ENCODE measurements around the gene MMP24.
"Not testable (repeated sequence)": the region's sequence is repeated elsewhere in the genome, so short reads cannot be mapped to it uniquely, and the experiment has no call there.

MMP24 gene

DNA sequence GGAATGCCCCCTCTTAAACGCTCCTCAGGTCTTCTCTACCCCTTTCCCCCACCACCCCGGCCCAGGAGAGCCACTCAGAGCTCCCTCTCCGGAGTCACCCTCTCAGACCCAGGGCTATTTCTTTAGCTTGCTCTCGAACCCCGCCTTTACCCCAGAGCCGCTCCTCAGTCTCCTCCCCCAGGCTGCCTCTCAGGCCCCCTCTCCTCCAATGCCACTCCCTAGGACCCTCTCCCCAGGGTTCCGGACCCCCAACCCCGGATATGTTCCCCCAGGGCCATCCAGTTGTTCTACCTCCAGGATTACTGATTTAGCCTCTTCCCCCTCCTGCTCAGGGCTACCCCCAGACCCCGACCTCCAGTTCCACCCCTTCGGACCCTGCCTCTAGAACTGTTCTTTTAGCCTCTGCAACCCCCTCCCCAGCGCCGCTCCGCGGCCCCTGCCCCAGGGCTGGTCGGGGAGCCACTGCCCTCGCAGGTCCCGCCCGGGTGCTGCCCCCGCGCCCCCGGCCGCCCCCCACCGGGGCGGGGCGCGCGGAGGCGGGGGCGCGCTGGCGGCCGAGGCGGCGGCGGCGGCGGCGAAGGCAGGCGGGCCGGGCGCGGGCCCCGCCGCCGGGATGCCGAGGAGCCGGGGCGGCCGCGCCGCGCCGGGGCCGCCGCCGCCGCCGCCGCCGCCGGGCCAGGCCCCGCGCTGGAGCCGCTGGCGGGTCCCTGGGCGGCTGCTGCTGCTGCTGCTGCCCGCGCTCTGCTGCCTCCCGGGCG is at the start of gene MMP24:
TSS of gene MMP24 (plus strand) at position 565 of the 758 bp plus-strand sequence. CDS start at position 614, 49 bp downstream.
- DNase-seq = no peak

DNA sequence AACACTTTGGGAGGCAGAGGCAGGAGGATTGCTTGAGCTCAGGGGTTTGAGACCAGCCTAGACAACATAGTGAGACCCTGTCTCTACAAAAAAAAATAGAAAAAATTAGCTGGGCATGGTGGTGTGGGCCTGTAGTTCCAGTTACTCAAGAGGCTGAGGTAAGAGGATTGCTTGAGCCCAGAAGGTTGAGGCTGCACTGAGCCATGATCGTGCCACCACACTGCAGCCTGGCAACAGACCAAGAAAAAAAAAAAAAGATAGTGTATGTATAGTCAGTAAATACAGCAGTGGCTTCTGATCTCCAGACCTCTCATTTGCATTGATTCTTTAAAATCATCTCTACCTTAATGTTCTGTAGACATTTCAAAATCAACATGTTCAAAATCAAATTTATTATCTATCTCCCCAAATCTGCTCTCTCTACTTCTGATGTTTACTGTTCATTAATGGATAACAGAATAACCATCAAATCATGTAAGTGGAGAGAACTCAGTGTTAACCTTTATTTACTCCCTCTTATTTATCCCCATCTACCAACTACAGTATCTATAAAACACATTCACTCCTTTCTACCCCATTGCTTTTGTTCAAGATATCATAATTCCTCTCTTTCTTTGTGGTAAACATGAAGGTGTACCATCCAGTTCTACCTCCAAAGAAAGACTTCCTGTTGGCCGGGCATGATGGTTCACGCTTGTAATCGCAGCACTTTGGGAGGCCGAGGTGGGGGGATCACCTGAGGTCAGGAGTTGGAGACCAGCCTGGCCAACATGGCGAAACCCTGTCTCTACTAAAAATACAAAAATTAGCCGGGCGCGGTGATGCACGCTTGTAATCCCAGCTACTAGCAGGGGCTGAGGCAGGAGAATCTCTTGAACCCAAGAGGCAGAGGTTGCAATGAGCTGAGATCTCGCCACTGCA is 46.9 kb upstream of the MMP24 start:
- no peak for DNase-seq

DNA sequence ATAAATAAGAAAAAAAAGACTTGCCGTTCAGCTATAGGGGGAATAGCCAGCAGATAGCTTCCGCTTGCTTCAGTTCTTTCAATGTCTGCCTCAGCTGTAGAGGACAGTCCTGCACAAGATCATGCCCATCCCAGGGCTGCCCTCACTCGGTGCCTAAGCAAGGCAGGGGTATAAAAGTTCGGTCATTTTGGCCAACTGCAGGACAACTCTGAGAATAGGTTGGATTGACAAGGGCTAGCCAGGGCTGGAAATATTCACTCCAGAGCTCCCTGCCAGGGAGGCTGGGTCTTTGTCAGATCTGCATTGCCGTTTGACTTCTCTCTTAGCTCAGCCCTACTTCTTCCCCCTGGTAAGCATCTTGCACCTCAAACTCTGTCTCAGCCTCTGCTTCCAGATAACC is 46.2 kb upstream of the MMP24 start:
- DNase-seq = no peak

DNA sequence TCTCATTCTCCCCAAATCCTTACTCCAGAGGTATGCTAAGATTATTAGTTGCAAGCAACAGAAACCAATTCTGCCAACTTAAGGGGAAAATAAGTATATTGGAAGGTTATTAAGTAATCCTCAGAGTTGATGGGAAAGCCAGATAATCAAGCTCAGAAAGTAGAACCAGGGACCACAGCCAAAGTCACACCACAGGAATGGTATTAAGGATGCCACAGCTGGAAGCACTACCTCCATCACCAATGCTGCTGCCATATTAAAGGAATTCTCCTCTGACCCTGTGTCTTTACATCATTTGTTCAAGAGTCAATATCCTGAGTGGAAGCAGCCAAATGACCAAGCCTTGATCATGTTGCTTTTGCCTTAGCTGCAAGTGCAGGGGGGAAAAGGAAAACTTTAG is 44.8 kb upstream of the MMP24 start:
- DNase-seq = no peak

DNA sequence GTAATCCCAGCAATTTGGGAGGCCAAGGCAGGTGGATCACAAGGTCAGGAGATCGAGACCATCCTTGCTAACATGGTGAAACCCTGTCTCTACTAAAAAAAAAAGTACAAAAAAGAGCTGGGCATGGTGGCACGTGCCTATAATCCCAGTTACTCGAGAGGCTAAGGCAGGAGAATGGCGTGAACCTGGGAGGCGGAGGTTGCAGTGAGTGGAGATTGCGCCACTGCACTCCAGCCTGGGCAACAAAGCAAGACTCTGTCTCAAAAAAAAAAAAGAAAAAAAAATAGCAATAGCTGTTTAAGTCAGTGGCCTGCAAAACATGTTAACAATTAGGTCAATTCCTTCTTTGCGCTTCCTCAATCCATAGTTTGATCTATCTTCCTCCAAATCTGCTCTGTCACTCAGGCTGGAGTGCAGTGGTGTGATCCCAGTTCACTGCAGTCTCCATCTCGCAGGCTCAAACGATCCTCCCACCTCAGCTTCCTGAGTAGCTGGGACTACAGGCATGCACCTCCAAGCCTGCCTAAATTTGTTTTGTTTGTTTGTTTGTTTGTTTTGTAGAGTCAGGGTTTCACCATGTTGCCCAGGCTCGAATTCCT is 39.7 kb upstream of the MMP24 start:
- DNase-seq = not testable (repeated sequence)

DNA sequence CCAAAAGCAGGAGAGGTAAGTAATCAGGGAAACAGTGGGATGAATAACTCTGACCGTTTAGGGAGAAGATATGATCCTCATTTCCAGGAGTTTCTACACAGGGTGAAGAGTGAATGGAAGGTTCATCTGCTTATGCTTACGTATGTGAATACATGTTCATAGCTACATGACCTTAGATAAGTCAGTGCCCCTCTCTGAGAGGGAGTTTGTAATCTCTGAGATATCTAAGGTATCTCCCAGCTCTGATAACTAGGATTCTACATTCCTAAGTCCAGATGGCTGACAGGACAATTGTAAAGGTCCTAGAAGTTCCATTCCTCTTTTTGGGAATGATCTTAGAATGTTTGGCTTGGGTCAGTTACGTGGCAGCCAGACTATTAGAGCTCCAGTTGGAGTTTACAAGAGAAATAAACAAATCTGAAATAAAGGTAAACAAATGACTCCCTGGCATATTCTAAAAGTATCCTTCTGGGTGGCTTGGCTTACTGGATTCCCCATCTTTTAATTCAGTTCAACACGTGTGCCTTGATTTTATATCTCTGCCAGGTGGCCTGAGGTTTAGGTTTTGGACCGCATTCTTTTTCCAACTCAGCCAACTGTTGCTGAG is 38.8 kb upstream of the MMP24 start:
- no peak for DNase-seq

DNA sequence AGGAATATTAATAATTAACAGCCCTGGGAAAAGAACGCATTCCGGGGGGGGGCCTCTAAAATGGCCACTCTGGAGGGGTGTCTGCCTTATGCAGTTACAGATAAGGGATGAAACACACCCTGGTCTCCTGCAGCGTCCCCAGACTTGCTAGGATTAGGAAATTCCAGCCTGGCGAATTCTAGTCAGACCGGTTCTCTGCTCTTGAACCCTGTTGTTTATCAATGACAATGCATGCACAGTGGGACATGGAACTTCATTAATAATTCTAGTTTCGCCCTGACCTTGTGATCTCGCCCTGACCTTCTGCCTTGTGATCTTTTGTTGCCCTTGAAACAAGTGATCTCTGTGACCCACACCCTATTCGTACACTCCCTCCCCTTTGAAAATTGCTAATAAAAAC is 37.3 kb upstream of the MMP24 start:
- not testable (repeated sequence) for DNase-seq

DNA sequence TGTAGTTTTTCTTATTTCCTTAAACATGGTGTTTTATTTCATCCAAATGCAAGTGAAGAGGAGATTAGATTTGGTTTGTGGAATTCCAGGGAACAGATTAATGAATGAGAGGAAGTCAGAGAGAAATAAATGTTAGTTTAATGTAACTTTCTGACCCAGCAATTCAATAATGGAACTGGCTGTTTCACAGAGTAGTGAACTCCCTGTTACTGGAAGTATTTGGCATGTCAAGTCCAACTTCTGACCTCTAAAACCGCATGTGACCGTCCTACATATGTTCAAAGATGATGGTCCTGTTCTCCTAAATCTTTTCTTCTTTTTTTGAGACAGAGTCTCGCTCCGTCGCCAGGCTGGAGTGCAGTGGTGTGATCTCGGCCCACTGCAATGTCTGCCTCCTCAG is 35.9 kb upstream of the MMP24 start:
- no peak for DNase-seq

DNA sequence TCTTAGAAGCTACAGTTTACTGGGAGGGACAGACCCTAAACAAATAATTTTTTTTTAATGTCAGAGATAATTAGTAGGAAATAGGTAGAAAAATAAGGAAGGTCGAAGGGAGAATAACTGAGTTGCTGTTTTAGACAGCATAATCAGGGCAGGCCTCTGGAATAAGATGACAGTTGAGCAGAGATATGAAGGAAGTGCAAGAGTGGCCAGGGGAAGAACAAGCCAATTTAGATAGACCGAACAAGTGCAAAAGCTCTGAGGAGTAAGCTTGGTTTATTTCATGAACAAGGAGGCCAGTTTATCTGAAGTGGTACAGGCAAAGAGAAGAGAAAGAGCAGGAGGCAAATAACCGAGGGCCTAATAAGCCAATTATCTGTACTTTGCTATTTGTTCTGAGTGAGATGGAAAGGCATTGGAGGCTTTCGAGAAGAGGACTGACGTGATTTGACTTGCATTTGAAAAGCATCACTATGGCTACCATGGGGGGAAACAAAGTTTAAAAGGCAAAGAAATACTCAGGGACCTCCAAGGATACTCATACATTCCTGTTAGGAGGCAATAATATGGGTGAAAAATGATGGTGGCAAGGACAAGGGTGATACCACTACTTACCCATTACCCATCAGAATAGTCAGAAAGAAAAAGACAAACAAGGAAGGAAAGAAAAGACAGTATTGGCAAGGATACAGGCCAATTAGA is 34.9 kb upstream of the MMP24 start:
- no peak for DNase-seq

DNA sequence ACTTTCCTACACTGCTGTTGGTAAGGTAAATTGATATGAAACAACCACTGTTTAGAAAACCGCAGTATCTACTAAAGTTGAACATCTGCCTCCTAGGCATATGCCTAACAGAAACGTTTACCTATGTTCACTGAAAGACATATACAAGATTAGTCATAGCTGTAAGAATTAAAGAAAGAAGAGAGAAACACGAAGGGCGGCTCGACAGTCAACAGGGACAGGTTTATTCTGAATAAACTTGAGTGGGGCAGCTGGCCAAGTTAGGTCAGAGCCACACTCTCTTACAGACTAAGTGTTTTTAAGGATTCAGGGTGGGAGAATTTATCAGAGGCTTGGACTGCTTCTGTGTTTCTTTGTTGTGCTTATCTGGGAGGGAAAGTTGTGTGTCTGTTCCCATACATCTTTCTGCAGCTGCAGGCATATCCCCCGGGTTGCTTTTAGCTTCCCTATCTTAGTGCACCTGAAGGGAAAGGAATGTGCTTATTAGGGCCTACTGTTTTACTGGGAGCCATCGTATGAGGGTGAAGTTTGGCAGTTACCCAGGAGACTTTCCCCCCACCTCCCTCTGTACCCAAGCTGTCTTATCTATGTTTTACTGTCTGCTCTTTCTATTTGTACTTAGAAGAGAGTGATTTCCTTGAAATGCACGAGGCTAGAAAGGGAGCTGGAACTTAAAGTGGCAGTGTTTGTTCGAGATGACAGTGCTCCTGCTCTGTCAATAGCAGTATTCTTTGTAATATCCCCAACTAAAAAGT is 34.2 kb upstream of the MMP24 start:
- DNase-seq = no peak

DNA sequence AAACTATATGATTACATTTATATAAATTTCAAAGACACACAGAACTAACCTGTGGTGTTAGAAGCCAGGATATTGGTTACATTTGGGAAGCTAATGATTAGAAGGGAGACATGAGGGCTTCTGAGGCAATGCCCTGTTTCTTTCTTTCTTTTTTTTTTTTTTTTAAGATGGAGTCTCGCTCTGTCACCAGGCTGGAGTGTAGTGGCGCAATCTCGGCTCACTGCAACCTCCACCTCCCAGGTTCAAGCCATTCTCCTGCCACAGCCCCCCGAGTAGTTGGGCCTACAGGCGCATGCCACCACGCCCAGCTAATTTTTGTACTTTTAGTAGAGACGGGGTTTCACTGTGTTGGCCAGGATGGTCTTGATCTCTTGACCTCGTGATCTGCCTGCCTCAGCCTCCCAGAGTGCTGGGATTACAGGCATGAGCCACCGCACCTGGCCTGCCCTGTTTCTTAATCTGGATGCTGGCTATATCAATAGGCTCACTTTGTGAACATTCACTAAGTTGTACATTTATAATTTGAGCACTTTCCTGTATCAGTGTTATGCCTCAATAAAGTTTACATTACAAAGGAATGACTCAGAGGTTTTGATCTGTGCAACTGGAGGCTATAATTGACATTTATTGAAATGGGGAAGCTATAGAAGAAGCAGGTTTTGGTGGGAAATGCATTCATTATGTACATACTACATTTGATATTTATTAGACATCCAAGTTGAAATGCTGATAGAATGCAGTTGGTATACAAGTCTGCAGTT is 33.3 kb upstream of the MMP24 start:
- DNase-seq = not testable (repeated sequence)

DNA sequence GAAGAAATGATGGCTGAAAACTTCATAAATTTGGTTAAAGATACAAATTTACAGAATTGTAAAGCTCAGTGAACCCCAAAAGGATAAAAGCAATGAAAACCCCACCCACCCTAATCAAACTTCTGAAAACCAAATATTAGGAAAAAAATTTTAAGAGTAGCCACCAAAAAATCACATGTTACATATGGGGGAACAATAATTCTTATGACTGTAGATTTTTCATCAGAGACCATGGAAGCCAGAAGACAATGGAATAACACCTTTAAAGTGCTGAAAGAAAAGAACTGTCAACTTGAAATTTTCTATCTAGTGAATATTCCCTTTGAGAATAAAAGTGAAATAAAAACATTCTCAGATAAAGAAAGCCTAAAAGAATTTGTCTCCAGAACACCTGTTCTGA is 30.2 kb upstream of the MMP24 start:
- no peak for DNase-seq

DNA sequence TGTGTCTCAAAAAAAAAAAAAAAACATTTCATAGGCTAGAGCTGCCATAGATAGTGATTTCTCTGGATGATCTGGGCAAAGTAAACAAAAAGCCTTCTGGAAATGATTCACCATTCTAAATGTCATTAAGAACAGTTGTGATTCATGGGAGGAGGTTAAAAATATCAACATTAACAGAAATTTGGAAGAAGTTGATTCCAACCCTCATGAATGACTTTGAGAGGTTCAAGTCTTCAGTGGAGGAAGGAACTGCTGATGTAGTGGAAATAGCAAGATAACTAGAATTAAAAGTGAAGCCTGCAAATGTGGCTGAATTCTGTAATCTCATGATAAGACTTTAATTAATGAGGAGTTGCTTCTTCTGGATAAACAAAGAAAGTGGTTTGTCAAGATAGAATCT is 26.8 kb upstream of the MMP24 start:
- DNase-seq = no peak

DNA sequence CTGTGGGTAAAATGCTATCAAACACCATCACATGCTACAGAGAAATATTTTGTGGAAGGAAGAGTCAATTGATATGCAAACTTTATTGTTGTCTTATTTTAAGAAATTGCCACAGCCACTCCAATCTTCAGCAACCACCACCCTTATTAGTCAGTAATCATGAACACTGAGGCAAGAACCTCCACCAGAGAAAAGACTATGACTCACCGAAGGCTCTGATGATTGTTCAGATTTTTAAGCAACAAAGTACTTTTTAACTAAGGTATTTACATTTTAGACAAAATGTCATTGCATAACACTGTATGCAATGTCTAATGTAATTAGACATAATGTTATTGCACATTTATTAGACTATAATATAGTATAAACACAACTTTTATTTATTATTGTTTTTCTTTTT is 26.2 kb upstream of the MMP24 start:
- no peak for DNase-seq

DNA sequence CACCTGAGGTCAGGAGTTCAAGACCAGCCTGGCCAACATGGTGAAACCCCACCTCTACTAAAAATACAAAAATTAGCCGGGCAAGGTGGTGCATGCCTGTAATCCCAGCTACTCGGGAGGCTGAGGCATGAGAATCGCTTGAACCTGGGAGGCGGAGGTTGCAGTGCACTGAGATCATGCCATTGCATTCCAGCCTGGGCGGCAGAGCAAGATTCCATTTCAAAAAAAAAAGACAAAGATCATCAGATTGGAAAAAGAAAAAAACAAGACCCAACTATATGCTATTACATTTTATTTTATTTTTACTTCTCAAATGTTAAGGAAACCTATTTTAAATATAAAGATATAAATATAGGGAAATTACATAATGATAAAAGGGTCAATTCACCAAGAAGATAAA is 25.0 kb upstream of the MMP24 start:
- DNase-seq = not testable (repeated sequence)

DNA sequence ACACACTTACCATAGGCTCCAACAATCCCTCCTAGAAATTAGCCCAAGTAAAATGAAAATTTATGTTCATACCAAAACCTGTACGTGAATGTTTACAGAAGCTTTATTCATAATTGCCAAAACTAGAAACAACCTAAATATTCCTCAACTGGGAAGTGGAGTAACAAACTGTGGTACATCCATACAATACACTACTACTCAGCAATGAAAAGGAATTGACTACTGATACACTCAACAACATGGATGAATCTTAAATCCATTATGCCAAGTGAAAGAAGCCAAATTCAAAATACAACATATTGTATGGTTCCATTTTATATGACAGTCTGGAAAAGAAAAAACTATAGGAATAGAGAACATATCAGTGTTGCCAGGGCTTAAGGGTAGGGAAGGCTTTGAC is 19.7 kb upstream of the MMP24 start:
- no peak for DNase-seq

DNA sequence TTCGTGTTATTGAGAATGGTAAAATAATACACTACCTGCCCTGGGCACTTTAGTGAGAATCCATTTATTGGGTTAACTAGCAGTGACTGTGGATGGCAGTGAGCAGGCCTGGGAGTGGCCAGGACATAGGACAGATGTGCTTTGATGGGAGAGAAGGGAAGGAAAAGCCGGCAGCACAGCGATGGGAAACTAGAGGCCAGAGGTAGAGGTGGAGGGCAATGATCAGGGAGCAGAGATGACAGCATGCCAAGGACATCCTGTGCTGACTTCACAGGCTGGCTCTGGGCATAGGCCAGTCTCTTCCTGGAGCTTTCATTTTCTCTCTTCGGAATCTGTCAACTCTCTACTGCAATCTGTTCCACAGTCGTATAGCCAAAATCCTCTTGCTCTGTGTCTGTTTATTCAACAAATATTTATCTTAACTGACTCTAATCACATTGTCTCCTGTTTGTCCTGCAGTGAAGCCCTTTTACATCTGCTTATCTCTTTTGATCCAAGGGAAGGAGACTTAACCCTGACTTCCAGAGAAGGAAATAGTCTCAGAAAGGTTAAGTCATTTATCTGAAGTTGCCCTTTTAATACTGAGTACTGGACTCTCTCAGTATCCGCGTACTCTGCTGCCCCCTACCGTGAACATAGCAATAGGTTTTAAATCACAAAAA is 18.4 kb upstream of the MMP24 start:
- peak; percentile 20 for DNase-seq

DNA sequence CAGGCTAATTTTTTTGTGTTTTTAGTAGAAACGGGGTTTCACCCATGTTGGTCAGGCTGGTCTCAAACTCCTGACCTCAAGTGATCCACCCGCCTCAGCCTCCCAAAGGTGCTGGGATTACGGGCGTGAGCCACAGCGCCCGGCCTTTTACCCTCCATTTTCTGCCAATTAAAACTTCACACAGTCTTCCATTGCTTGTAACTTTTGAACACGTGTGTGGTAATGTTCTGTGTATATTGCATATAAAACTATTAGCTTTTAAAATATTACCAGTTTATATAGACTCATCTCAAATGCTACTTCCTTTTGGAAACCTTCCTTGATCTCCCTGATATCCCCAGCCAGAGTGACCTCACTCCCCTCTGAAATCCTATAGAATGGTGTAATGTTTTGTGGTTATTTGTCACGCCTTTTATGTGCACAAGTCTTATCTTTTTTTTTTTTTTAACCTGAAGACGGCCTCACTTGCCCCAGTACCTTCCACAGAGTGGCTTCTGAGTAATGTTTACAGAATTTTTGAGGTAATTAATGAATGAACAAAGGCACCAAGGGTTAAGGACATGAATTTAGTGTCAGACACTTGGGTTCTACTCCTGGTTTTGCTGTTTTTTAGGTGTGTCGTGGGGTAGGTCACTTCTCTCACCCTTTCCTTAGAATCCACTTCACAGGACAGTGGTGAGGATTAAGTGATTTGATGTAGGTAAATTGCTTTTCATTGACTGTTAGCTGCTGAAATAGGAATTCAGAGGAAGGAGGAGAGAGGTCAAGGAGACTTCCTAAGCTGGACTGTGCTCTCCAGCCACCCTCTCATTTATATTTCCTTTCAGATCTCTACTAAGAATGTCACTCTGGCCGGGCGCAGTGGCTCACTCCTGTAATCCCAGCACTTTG is 11.2 kb upstream of the MMP24 start:
- no peak for DNase-seq

DNA sequence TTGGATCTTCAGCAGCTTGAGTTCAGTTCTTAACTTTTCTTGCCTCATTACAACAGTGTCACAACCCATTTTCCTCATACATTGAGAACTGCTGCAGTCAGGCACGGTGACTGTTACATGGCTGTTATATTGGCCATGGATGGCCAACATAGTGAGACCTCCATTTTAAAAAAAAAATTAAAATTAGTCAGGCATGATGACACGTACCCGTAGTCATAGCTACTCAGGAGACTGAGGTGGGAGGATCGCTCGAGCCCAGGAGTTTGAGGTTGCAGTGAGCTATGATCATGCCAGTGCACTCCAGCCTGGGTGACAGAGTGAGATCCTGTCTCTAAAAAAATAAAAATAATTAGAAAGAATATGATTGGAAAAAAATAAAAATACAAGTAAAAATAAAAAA is 9.9 kb upstream of the MMP24 start:
- no peak for DNase-seq

Measured in DMS79 (cell line).